MG63 (cell line): ENCODE measurements around the gene ATRNL1. TPM values are rescaled to one million over a fixed set of nuclear protein-coding genes. Genes with fewer than 3 reads are reported as not detected.

ENCODE experiments used
- DNase-seq: peaks from one replicate; pipeline ENCODE4 v3.0.0-alpha.2; 2020
- H3K27me3 ChIP-seq: fragments of 250-450 bp; sonication (Bioruptor Pico); 2 replicates; pipeline ENCODE4 v1.5.1; 2020; ENCODE audit warnings: mild to moderate bottlenecking, moderate library complexity
- H3K36me3 ChIP-seq: fragments of 250-450 bp; sonication (Bioruptor Pico); 2 replicates; pipeline ENCODE4 v1.5.1; 2020; ENCODE audit warnings: mild to moderate bottlenecking, moderate library complexity
- H3K4me3 ChIP-seq: fragments of 250-450 bp; sonication (Bioruptor Pico); 2 replicates; pipeline ENCODE4 v1.5.1; 2020; ENCODE audit warnings: mild to moderate bottlenecking, moderate library complexity
- H3K9me3 ChIP-seq: fragments of 250-450 bp; sonication (Bioruptor Pico); 2 replicates; pipeline ENCODE4 v1.5.1; 2020; ENCODE audit warnings: mild to moderate bottlenecking, moderate library complexity
- total RNA-seq: library from RNA; depleted of rRNA; stranded (reverse); fragments of >200 nt; shearing (Covaris generic); gene quantifications from 2 replicates; pipeline ENCODE4 v1.2.3, GENCODE V29; 2014; ENCODE audit warnings: low replicate concordance

ATRNL1 gene
- total RNA-seq, 1 experiment from 2014 or later: 1.7 TPM

- Histone ChIP-seq H3K9me3 (no peaks in the 10 kb centered on the region), H3K27me3 (no peaks in the 10 kb centered on the region), H3K36me3 (no peaks in the 10 kb centered on the region), H3K4me3 (no peak overlapping the region)
- DNase-seq: no peak
These were observed 875.1 kb downstream of the ATRNL1 start for GRCh38 chr10:115968236-115968635.

- DNase-seq: no peak
- no peaks in the 10 kb centered on the region for H3K9me3 ChIP-seq
- H3K36me3 ChIP-seq: no peaks in the 10 kb centered on the region
- H3K27me3 ChIP-seq: no peaks in the 10 kb centered on the region
- no peak overlapping the region for H3K4me3 ChIP-seq
These were observed 876.4 kb downstream of the ATRNL1 start for GRCh38 chr10:115969591-115969990.

- Histone ChIP-seq H3K27me3 (no peaks in the 10 kb centered on the region), H3K4me3 (no peak overlapping the region), H3K9me3 (no peaks in the 10 kb centered on the region), H3K36me3 (no peaks in the 10 kb centered on the region)
- DNase-seq: no peak
These were observed 878.8 kb downstream of the ATRNL1 start for GRCh38 chr10:115971921-115972320.

- DNase-seq: no peak
- Histone ChIP-seq H3K27me3 (no peaks in the 10 kb centered on the region), H3K36me3 (no peaks in the 10 kb centered on the region), H3K4me3 (no peak overlapping the region), H3K9me3 (no peaks in the 10 kb centered on the region)
These were observed 879.3 kb downstream of the ATRNL1 start for GRCh38 chr10:115972426-115972825.

GRCh38 chr10:115974351-115974750 lies 881.2 kb downstream of the ATRNL1 start:
- Histone ChIP-seq H3K9me3 (no peaks in the 10 kb centered on the region), H3K4me3 (no peak overlapping the region), H3K36me3 (no peaks in the 10 kb centered on the region), H3K27me3 (no peaks in the 10 kb centered on the region)
- no peak for DNase-seq

- no peaks in the 10 kb centered on the region for H3K9me3 ChIP-seq
- no peaks in the 10 kb centered on the region for H3K36me3 ChIP-seq
- no peak for DNase-seq
- no peaks in the 10 kb centered on the region for H3K27me3 ChIP-seq
- H3K4me3 ChIP-seq: no peak overlapping the region
These were observed 881.8 kb downstream of the ATRNL1 start for GRCh38 chr10:115974816-115975430.

GRCh38 chr10:115975506-115975905 lies 882.3 kb downstream of the ATRNL1 start:
- H3K4me3 ChIP-seq: no peak overlapping the region
- DNase-seq: no peak
- H3K27me3 ChIP-seq: no peaks in the 10 kb centered on the region
- no peaks in the 10 kb centered on the region for H3K9me3 ChIP-seq
- H3K36me3 ChIP-seq: no peaks in the 10 kb centered on the region

GRCh38 chr10:115976342-115976741 lies 883.2 kb downstream of the ATRNL1 start:
- Histone ChIP-seq H3K4me3 (no peak overlapping the region), H3K27me3 (no peaks in the 10 kb centered on the region), H3K9me3 (no peaks in the 10 kb centered on the region), H3K36me3 (no peaks in the 10 kb centered on the region)
- no peak for DNase-seq

GRCh38 chr10:115977855-115978254 lies 884.7 kb downstream of the ATRNL1 start:
- Histone ChIP-seq H3K9me3 (no peaks in the 10 kb centered on the region), H3K4me3 (no peak overlapping the region), H3K27me3 (no peaks in the 10 kb centered on the region), H3K36me3 (no peaks in the 10 kb centered on the region)
- no peak for DNase-seq

- no peak overlapping the region for H3K4me3 ChIP-seq
- DNase-seq: no peak
- H3K9me3 ChIP-seq: no peaks in the 10 kb centered on the region
- H3K36me3 ChIP-seq: no peaks in the 10 kb centered on the region
- no peaks in the 10 kb centered on the region for H3K27me3 ChIP-seq
These were observed 886.4 kb downstream of the ATRNL1 start for GRCh38 chr10:115979576-115979975.

- Histone ChIP-seq H3K27me3 (no peaks in the 10 kb centered on the region), H3K4me3 (no peak overlapping the region), H3K36me3 (no peaks in the 10 kb centered on the region), H3K9me3 (no peaks in the 10 kb centered on the region)
- no peak for DNase-seq
These were observed 887.3 kb downstream of the ATRNL1 start for GRCh38 chr10:115980470-115980869.

- no peaks in the 10 kb centered on the region for H3K27me3 ChIP-seq
- H3K9me3 ChIP-seq: no peaks in the 10 kb centered on the region
- H3K36me3 ChIP-seq: no peaks in the 10 kb centered on the region
- no peak for DNase-seq
- no peak overlapping the region for H3K4me3 ChIP-seq
These were observed 887.9 kb downstream of the ATRNL1 start for GRCh38 chr10:115981081-115981480.

- Histone ChIP-seq H3K9me3 (no peaks in the 10 kb centered on the region), H3K27me3 (no peaks in the 10 kb centered on the region), H3K36me3 (no peaks in the 10 kb centered on the region), H3K4me3 (no peak overlapping the region)
- no peak for DNase-seq
These were observed 888.9 kb downstream of the ATRNL1 start for GRCh38 chr10:115982076-115982475.

- no peaks in the 10 kb centered on the region for H3K36me3 ChIP-seq
- H3K9me3 ChIP-seq: no peaks in the 10 kb centered on the region
- no peak for DNase-seq
- H3K4me3 ChIP-seq: no peak overlapping the region
- H3K27me3 ChIP-seq: no peaks in the 10 kb centered on the region
These were observed 889.4 kb downstream of the ATRNL1 start for GRCh38 chr10:115982526-115982925.

- no peaks in the 10 kb centered on the region for H3K9me3 ChIP-seq
- no peaks in the 10 kb centered on the region for H3K36me3 ChIP-seq
- no peak for DNase-seq
- H3K27me3 ChIP-seq: no peaks in the 10 kb centered on the region
- no peak overlapping the region for H3K4me3 ChIP-seq
These were observed 892.6 kb downstream of the ATRNL1 start for GRCh38 chr10:115985786-115986185.

- no peak overlapping the region for H3K4me3 ChIP-seq
- DNase-seq: no peak
- no peaks in the 10 kb centered on the region for H3K27me3 ChIP-seq
These were observed 895.2 kb downstream of the ATRNL1 start for GRCh38 chr10:115988380-115988779.

GRCh38 chr10:115989621-115990020 lies 896.5 kb downstream of the ATRNL1 start:
- Histone ChIP-seq H3K9me3 (no peaks in the 10 kb centered on the region), H3K4me3 (no peak overlapping the region), H3K27me3 (no peaks in the 10 kb centered on the region), H3K36me3 (no peaks in the 10 kb centered on the region)
- no peak for DNase-seq

More at GRCh38 chr10:115988380-115988779, 895.2 kb downstream of the ATRNL1 start:
- no peaks in the 10 kb centered on the region for H3K9me3 ChIP-seq
- H3K36me3 ChIP-seq: no peaks in the 10 kb centered on the region

- DNase-seq: no peak
- H3K36me3 ChIP-seq: no peaks in the 10 kb centered on the region
- H3K9me3 ChIP-seq: no peaks in the 10 kb centered on the region
- no peak overlapping the region for H3K4me3 ChIP-seq
- no peaks in the 10 kb centered on the region for H3K27me3 ChIP-seq
These were observed 899.2 kb downstream of the ATRNL1 start for GRCh38 chr10:115992236-115992986.
